Measurements from ENCODE around the gene PAK5.

GRCh38 chr20:9551808-9552550, 286.9 kb downstream of the PAK5 start:
- TF ChIP-seq POLR2AphosphoS5 (IDR thresholded peaks at IDR 0.05; ENCODE audit: low read depth, low read length), result no peak
- TF ChIP-seq REST (IDR thresholded peaks at IDR 0.05; ENCODE audit: insufficient read depth in 1 of 2, low read depth in 2 of 2, low read length in 2 of 2), result no peak
- no peak for TF ChIP-seq SIN3A (IDR thresholded peaks at IDR 0.05; ENCODE audit: borderline replicate concordance, insufficient read depth, low read length)
- TF ChIP-seq FOXP2 (optimal IDR thresholded peaks at IDR 0.05; ENCODE audit: borderline replicate concordance, extremely low read depth, extremely low read length, insufficient read depth), result no peak
- no peak for TF ChIP-seq TAF1 (IDR thresholded peaks at IDR 0.05; ENCODE audit: borderline replicate concordance, insufficient read depth, low read length)

Data from PFSK-1 (cell line).